IMR-90 (cell line): ENCODE results near the gene GABBR2. TPM values are rescaled to one million over a fixed set of nuclear protein-coding genes. Genes with fewer than 3 reads are reported as not detected.

Experiments used
- ATAC-seq: fragments of 200-7000 bp; cut with Tn5 transposase; 2 replicates; pipeline ENCODE4 v1.9.1; 2020; ENCODE audit warnings: low read depth, mild to moderate bottlenecking, moderate library complexity
- BruUV-seq: library from RNA; stranded (reverse); fragments of 400-500 nt; replicated peaks from 2 replicates; lab custom pipeline; 2021; lab: Mats Ljungman, UMichigan
- CTCF ChIA-PET: fragments of 300-600 bp; formaldehyde crosslinking; extraction: SDS; loops from one replicate; lab custom pipeline; 2021; ENCODE audit warnings: antibody characterized with exemption; lab: Yijun Ruan, JAX
- POLR2A ChIA-PET: fragments of 300-600 bp; sonication (Branson Sonifier 250); formaldehyde crosslinking; loops from one replicate; lab custom pipeline; 2022; ENCODE audit warnings: antibody characterized with exemption; ENCODE audit not compliant: unreplicated experiment; lab: Charles Lee
- DNase-seq: peaks from one replicate; pipeline ENCODE4 v3.0.0; 2013
- H2AFZ ChIP-seq: replicated peaks from 2 replicates; pipeline ENCODE3; 2013; ENCODE audit warnings: low read length, mild to moderate bottlenecking; ENCODE audit not compliant: poor library complexity
- H2AK5ac ChIP-seq: 2 replicates; pipeline ENCODE4 v1.6.1; 2013; ENCODE audit warnings: low read depth, low read length, inconsistent platforms
- H2AK9ac ChIP-seq: replicated peaks from 2 replicates; pipeline ENCODE3; 2013; ENCODE audit warnings: mild to moderate bottlenecking, low read depth, low read length, moderate library complexity; ENCODE audit not compliant: poor library complexity
- H2BK120ac ChIP-seq: 2 replicates; pipeline ENCODE4 v1.6.1; 2013; ENCODE audit warnings: low read depth, low read length, inconsistent platforms
- H2BK15ac ChIP-seq: 3 replicates; pipeline ENCODE4 v1.6.1; 2013; ENCODE audit warnings: low read depth, low read length, inconsistent platforms
- H2BK20ac ChIP-seq: 2 replicates; pipeline ENCODE4 v1.6.1; 2013; ENCODE audit warnings: low read depth, mild to moderate bottlenecking, inconsistent platforms, low read length, moderate library complexity
- H2BK5ac ChIP-seq: 2 replicates; pipeline ENCODE4 v1.6.1; 2013; ENCODE audit warnings: mild to moderate bottlenecking, low read depth, low read length, inconsistent platforms; ENCODE audit not compliant: poor library complexity, severe bottlenecking
- H3K14ac ChIP-seq: replicated peaks from 2 replicates; pipeline ENCODE4 v1.6.1; 2013; ENCODE audit warnings: low read depth, low read length, inconsistent platforms
- H3K18ac ChIP-seq: 2 replicates; pipeline ENCODE4 v1.6.1; 2013; ENCODE audit warnings: low read depth, low read length, control low read depth
- H3K23ac ChIP-seq: 2 replicates; pipeline ENCODE4 v1.6.1; 2013; ENCODE audit warnings: low read depth, low read length, inconsistent platforms
- H3K27ac ChIP-seq: 2 replicates; pipeline ENCODE4 v1.5.1; 2013; ENCODE audit warnings: mild to moderate bottlenecking, control low read depth, low read length; ENCODE audit not compliant: insufficient read depth
- H3K27me3 ChIP-seq: 2 replicates; pipeline ENCODE4 v1.6.1; 2013; ENCODE audit warnings: low read length; ENCODE audit not compliant: control insufficient read depth, insufficient read depth
- H3K36me3 ChIP-seq: 2 replicates; pipeline ENCODE4 v1.6.1; 2013; ENCODE audit warnings: low read length, mixed read lengths; ENCODE audit not compliant: control insufficient read depth, insufficient read depth
- H3K4ac ChIP-seq: 2 replicates; pipeline ENCODE4 v1.6.1; 2013; ENCODE audit warnings: low read depth, low read length, inconsistent platforms
- H3K4me1 ChIP-seq: 2 replicates; pipeline ENCODE4 v1.6.1; 2013; ENCODE audit warnings: low read length, mixed read lengths; ENCODE audit not compliant: control insufficient read depth, insufficient read depth
- H3K4me2 ChIP-seq: 2 replicates; pipeline ENCODE4 v1.6.1; 2013; ENCODE audit warnings: low read depth, mild to moderate bottlenecking, control low read depth, low read length, moderate library complexity
- H3K4me3 ChIP-seq: 2 replicates; pipeline ENCODE4 v1.5.1; 2013; ENCODE audit warnings: low read depth, mild to moderate bottlenecking, control low read depth, low read length, moderate library complexity; ENCODE audit not compliant: insufficient read depth
- H3K56ac ChIP-seq: 2 replicates; pipeline ENCODE4 v1.6.1; 2013; ENCODE audit warnings: low read length, inconsistent platforms; ENCODE audit not compliant: insufficient read depth; ENCODE audit errors: extremely low read depth
- H3K79me1 ChIP-seq, 2 experiments: 2 replicates each; pipeline ENCODE4 v1.6.1; 2013; ENCODE audit warnings: low read length in 2 of 2, inconsistent platforms in 1 of 2, low read depth in 1 of 2
- H3K9ac ChIP-seq: 2 replicates; pipeline ENCODE4 v1.6.1; 2013; ENCODE audit warnings: low read depth, low read length, control low read depth
- H3K9me1 ChIP-seq: 2 replicates; pipeline ENCODE4 v1.6.1; 2013; ENCODE audit warnings: low read length, inconsistent platforms; ENCODE audit not compliant: insufficient read depth
- H3K9me3 ChIP-seq: 2 replicates; pipeline ENCODE4 v1.6.1; 2013; ENCODE audit warnings: low read length; ENCODE audit not compliant: control insufficient read depth, insufficient read depth
- H4K20me1 ChIP-seq: 2 replicates; pipeline ENCODE4 v1.6.1; 2013; ENCODE audit warnings: low read length, inconsistent platforms; ENCODE audit not compliant: insufficient read depth
- H4K5ac ChIP-seq: 2 replicates; pipeline ENCODE4 v1.6.1; 2013; ENCODE audit warnings: mild to moderate bottlenecking, low read depth, low read length, control low read depth
- H4K8ac ChIP-seq, 2 experiments: 2 replicates each; pipeline ENCODE4 v1.6.1; 2013; ENCODE audit warnings: low read depth in 2 of 2, low read length in 2 of 2, control low read depth in 1 of 2, inconsistent platforms in 1 of 2
- H4K91ac ChIP-seq: 2 replicates; pipeline ENCODE4 v1.6.1; 2013; ENCODE audit warnings: low read depth, low read length, inconsistent platforms; ENCODE audit not compliant: insufficient read depth
- BHLHE40 ChIP-seq: fragments of 150-350 bp; IDR thresholded peaks from 2 replicates; pipeline ENCODE4 v1.6.1; 2016; ENCODE audit warnings: mild to moderate bottlenecking, low read depth, low read length
- CEBPB ChIP-seq: IDR thresholded peaks from 2 replicates; pipeline ENCODE4 v1.6.1; 2012; ENCODE audit warnings: low read depth, low read length, improper control_type of control experiment
- CHD1 ChIP-seq: IDR thresholded peaks from 2 replicates; pipeline ENCODE4 v1.6.1; 2012; ENCODE audit warnings: low read depth, low read length, improper control_type of control experiment
- POLR2A ChIP-seq: IDR thresholded peaks from 2 replicates; pipeline ENCODE4 v1.6.1; 2012; ENCODE audit warnings: mild to moderate bottlenecking, low read depth, low read length
- RAD21 ChIP-seq: IDR thresholded peaks from 2 replicates; pipeline ENCODE4 v1.6.1; 2012; ENCODE audit warnings: low read length, improper control_type of control experiment
- RCOR1 ChIP-seq: IDR thresholded peaks from 2 replicates; pipeline ENCODE4 v1.6.1; 2012; ENCODE audit warnings: mild to moderate bottlenecking, low read length, improper control_type of control experiment; ENCODE audit not compliant: insufficient replicate concordance
- RFX5 ChIP-seq: IDR thresholded peaks from 2 replicates; pipeline ENCODE4 v1.8.0; 2012; ENCODE audit warnings: low read depth, mild to moderate bottlenecking, low read length, moderate library complexity
- USF2 ChIP-seq: fragments of 150-350 bp; IDR thresholded peaks from 2 replicates; pipeline ENCODE4 v1.6.1; 2017; ENCODE audit warnings: mild to moderate bottlenecking, antibody characterized with exemption, low read length, low read depth
- WGBS, 2 experiments: methylation state at CpG; one replicate each; pipeline versions ENCODE4 v1.1.5 to v1.1.7; 2013; ENCODE audit warnings: missing lambda C conversion rate in 2 of 2; ENCODE audit not compliant: insufficient read length in 1 of 2; ENCODE audit errors: extremely low coverage in 2 of 2; 5-methylcytosine and 5-hydroxymethylcytosine counted together
- dilution Hi-C: fragments of 300-500 bp; cut with HindIII; formaldehyde crosslinking; loops from one replicate; pipeline ENCODE4 v1.14.3; 2018; ENCODE audit warnings: low sequenced_read_pairs; ENCODE audit not compliant: unreplicated experiment
- in situ Hi-C: fragments of 300-500 bp; cut with MboI; formaldehyde crosslinking; loops from 3 replicates; pipeline ENCODE4 v1.14.3; 2019; ENCODE audit warnings: low sequenced_read_pairs, inconsistent platforms, mixed read lengths
- intact Hi-C: fragments of 100-400 bp; cut with micrococcal nuclease; formaldehyde crosslinking; loops from 2 replicates; pipeline ENCODE4 v1.10.0; 2022
- polyA plus RNA-seq, 3 experiments: library from polyadenylated mRNA; depleted of rRNA; stranded (reverse); fragments of >200 nt; gene quantifications; 2 replicates each; pipeline ENCODE4 v1.2.3, GENCODE V29; 2012; ENCODE audit warnings: low replicate concordance in 1 of 3
- total RNA-seq: library from RNA; depleted of rRNA; stranded (reverse); fragments of >200 nt; gene quantifications from 2 replicates; pipeline ENCODE4 v1.2.3, GENCODE V29; 2012

GABBR2 gene
- total and polyA plus RNA-seq, 2 of the 4 experiments (the other 2 are of a cell fraction), result 14.2 to 20.3 TPM

GRCh38 chr9:98287384-98287783, 421.4 kb downstream of the GABBR2 start:
- no peak overlapping the region for H2AFZ ChIP-seq
- no peak overlapping the region for H3K27ac ChIP-seq
- H3K18ac ChIP-seq, result no peak overlapping the region
- no peak overlapping the region for H2BK120ac ChIP-seq
- no peak overlapping the region for H4K91ac ChIP-seq
- no peak overlapping the region for H2AK5ac ChIP-seq
- no peak overlapping the region for H3K23ac ChIP-seq
- in situ Hi-C loops, result no loop called here
- TF ChIP-seq CEBPB (no peak), RFX5 (no peak), CHD1 (no peak), RCOR1 (no peak), POLR2A (no peak), RAD21 (no peak), USF2 (no peak), BHLHE40 (no peak)
- H3K14ac ChIP-seq, result no peak overlapping the region
- DNase-seq, result no peak
- H4K8ac ChIP-seq, result no peak overlapping the region
- H3K4me1 ChIP-seq, result no peaks in the 10 kb centered on the region
- H3K27me3 ChIP-seq, result peaks cover 5% of the 10 kb centered on the region; the same call in 1 of the 2 replicates
- H3K4me2 ChIP-seq, result no peak overlapping the region
- H3K9me1 ChIP-seq, result 0 out of 2 replicates have a peak, but pooled peaks cover 2% of the 10 kb centered on the region
- no peak overlapping the region for H2BK15ac ChIP-seq
- ChIA-PET POLR2A (no interaction called here), CTCF (no interaction called here)
- H4K20me1 ChIP-seq, result no peaks in the 10 kb centered on the region
- no peak overlapping the region for H2BK5ac ChIP-seq
- no peaks in the 10 kb centered on the region for H3K79me1 ChIP-seq
- no peak overlapping the region for H4K5ac ChIP-seq
- H3K4me3 ChIP-seq, result no peak overlapping the region
- H3K9me3 ChIP-seq, result no peaks in the 10 kb centered on the region
- H2AK9ac ChIP-seq, result no peak overlapping the region
- H3K9ac ChIP-seq, result no peak overlapping the region
- H3K56ac ChIP-seq, result no peak overlapping the region
- dilution Hi-C loops, result no loop called here
- no TSS peak for BruUV-seq
- no CpG with 5 or more reads among the region's 4 CpGs for WGBS, 2 experiments
- H3K36me3 ChIP-seq, result peaks cover 7% of the 10 kb centered on the region
- no peak overlapping the region for H2BK20ac ChIP-seq
- H3K4ac ChIP-seq, result no peak overlapping the region
- intact Hi-C loops, result no loop called here
- no peak for ATAC-seq
